ENCODE measurements around the gene TMC1.
"Not testable (repeated sequence)": the region's sequence is repeated elsewhere in the genome, so short reads cannot be mapped to it uniquely, and the experiment has no call there.

Gene TMC1

GRCh38 chr9:72836790-72837189 is 315.4 kb downstream of the TMC1 start:
- no peak for DNase-seq

- DNase-seq: no peak
These were observed 317.7 kb downstream of the TMC1 start for GRCh38 chr9:72839085-72839484.

GRCh38 chr9:72843520-72844439 is 322.4 kb downstream of the TMC1 start:
- no peak for DNase-seq

- DNase-seq: no peak
These were observed 323.0 kb downstream of the TMC1 start for GRCh38 chr9:72844440-72844768.

GRCh38 chr9:72845052-72845451 is 323.6 kb downstream of the TMC1 start:
- DNase-seq: not testable (repeated sequence)

GRCh38 chr9:72850209-72850608 is 328.8 kb downstream of the TMC1 start:
- not testable (repeated sequence) for DNase-seq

GRCh38 chr9:72855321-72855720 is 333.9 kb downstream of the TMC1 start:
- DNase-seq: no peak

- DNase-seq: no peak
These were observed 334.6 kb downstream of the TMC1 start for GRCh38 chr9:72855890-72856523.

- DNase-seq: peak; percentile 18
These were observed 335.7 kb downstream of the TMC1 start for GRCh38 chr9:72856972-72857623.

GRCh38 chr9:72857624-72857996 is 336.2 kb downstream of the TMC1 start:
- no peak for DNase-seq

GRCh38 chr9:72858089-72858912 is 336.9 kb downstream of the TMC1 start:
- DNase-seq: no peak

- DNase-seq: not testable (repeated sequence)
These were observed 341.4 kb downstream of the TMC1 start for GRCh38 chr9:72862788-72863187.

GRCh38 chr9:72863456-72864094 is 342.2 kb downstream of the TMC1 start:
- DNase-seq: no peak

GRCh38 chr9:72864327-72864726 is 342.9 kb downstream of the TMC1 start:
- DNase-seq: no peak

GRCh38 chr9:72871685-72872084 is 350.3 kb downstream of the TMC1 start:
- DNase-seq: no peak

GRCh38 chr9:72872718-72873117 is 351.3 kb downstream of the TMC1 start:
- DNase-seq: no peak

GRCh38 chr9:72873456-72873855 is 352.0 kb downstream of the TMC1 start:
- no peak for DNase-seq

- DNase-seq: no peak
These were observed 352.9 kb downstream of the TMC1 start for GRCh38 chr9:72874344-72874743.

- no peak for DNase-seq
These were observed 353.8 kb downstream of the TMC1 start for GRCh38 chr9:72875221-72875620.

GRCh38 chr9:72880821-72881220 is 359.4 kb downstream of the TMC1 start:
- DNase-seq: no peak

- no peak for DNase-seq
These were observed 360.8 kb downstream of the TMC1 start for GRCh38 chr9:72882117-72882775.

- no peak for DNase-seq
These were observed 362.5 kb downstream of the TMC1 start for GRCh38 chr9:72883875-72884274.

Measured in NCI-H1092 treated with DMSO at 0.1 percent for 48 hours (cell line).